Karpas-422 (cell line): Measurements from ENCODE around the gene KIF21A. TPM values are rescaled to one million over a fixed set of nuclear protein-coding genes. Genes with fewer than 3 reads are reported as not detected.

Experiments used
- DNase-seq: peaks from one replicate; pipeline ENCODE4 v3.0.0-alpha.2; 2015
- H2AFZ ChIP-seq: fragments of 200-600 bp; sonication (generic); 2 replicates; pipeline ENCODE4 v1.6.1; 2014; ENCODE audit warnings: antibody characterized with exemption, low read length, mixed read lengths
- H3K27ac ChIP-seq: fragments of 200-600 bp; sonication (generic); 2 replicates; pipeline ENCODE4 v1.5.1; 2014; ENCODE audit warnings: mild to moderate bottlenecking, low read length, moderate library complexity
- H3K27me3 ChIP-seq: fragments of 200-600 bp; sonication (generic); 2 replicates; pipeline ENCODE4 v1.6.1; 2014; ENCODE audit warnings: low read length, mixed read lengths
- H3K36me3 ChIP-seq: fragments of 200-600 bp; sonication (generic); 2 replicates; pipeline ENCODE4 v1.6.1; 2014; ENCODE audit warnings: low read length, mixed read lengths; ENCODE audit not compliant: insufficient read depth
- H3K4me1 ChIP-seq: fragments of 200-600 bp; sonication (generic); 2 replicates; pipeline ENCODE4 v1.6.1; 2014; ENCODE audit warnings: mild to moderate bottlenecking, low read length, mixed read lengths
- H3K4me2 ChIP-seq: fragments of 200-600 bp; sonication (generic); 2 replicates; pipeline ENCODE4 v1.6.1; 2014; ENCODE audit warnings: low read length, low read depth, mild to moderate bottlenecking; ENCODE audit not compliant: poor library complexity, severe bottlenecking
- H3K4me3 ChIP-seq: fragments of 200-600 bp; sonication (generic); 2 replicates; pipeline ENCODE4 v1.5.1; 2014; ENCODE audit warnings: mild to moderate bottlenecking, antibody characterized with exemption, low read length, mixed read lengths
- H3K79me2 ChIP-seq: fragments of 200-600 bp; sonication (generic); 2 replicates; pipeline ENCODE4 v1.6.1; 2014; ENCODE audit warnings: mild to moderate bottlenecking, low read length, mixed read lengths
- H3K9ac ChIP-seq: fragments of 200-600 bp; sonication (generic); 2 replicates; pipeline ENCODE4 v1.6.0; 2014; ENCODE audit warnings: low read length
- H3K9me2 ChIP-seq: fragments of 200-600 bp; sonication (generic), shearing (Covaris generic); replicated peaks from 2 replicates; pipeline ENCODE4 v1.6.0; 2014; ENCODE audit warnings: mild to moderate bottlenecking, low read length, moderate library complexity; ENCODE audit not compliant: insufficient read depth
- H3K9me3 ChIP-seq: fragments of 300-700, 200-600 bp; sonication (generic); 2 replicates; pipeline ENCODE4 v1.6.1; 2014; ENCODE audit warnings: low read length, mixed read lengths
- H4K20me1 ChIP-seq: fragments of 200-600 bp; sonication (generic); 2 replicates; pipeline ENCODE4 v1.6.1; 2014; ENCODE audit warnings: mild to moderate bottlenecking, antibody characterized with exemption, low read length, low read depth; ENCODE audit not compliant: insufficient read depth
- total RNA-seq: library from RNA; depleted of rRNA; stranded (reverse); fragments of >200 nt; shearing (Covaris generic); gene quantifications from 2 replicates; pipeline ENCODE4 v1.2.3, GENCODE V29; 2014; ENCODE audit warnings: low replicate concordance

The KIF21A gene
- total RNA-seq, 1 experiment from 2014 or later = 0.82 TPM

DNA sequence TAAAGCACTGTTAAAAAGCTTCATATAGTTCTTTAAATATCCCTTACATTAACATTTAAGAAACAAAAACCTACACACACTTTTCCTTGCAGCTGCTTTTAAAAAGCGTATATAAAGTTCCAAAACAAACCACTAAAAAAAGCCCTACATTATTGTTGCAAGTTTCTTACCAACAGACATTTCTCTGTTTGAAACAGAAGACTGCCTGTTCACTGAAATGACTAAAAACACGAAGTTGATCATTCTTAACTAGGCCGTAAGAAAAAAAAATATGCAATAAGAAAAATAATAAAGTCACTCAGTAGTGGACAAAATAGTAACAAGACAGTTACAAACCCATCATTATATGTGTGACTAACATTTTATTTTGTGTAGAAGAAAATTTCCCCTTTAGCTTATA, 37.3 kb downstream of the KIF21A start:
- H3K4me3 ChIP-seq = no peak overlapping the region
- no peak overlapping the region for H3K27ac ChIP-seq
- no peaks in the 10 kb centered on the region for H3K9me2 ChIP-seq
- no peak overlapping the region for H3K9ac ChIP-seq
- no peaks in the 10 kb centered on the region for H3K27me3 ChIP-seq
- H3K79me2 ChIP-seq = no peaks in the 10 kb centered on the region
- no peaks in the 10 kb centered on the region for H3K36me3 ChIP-seq
- no peak overlapping the region for H3K4me2 ChIP-seq
- no peaks in the 10 kb centered on the region for H3K9me3 ChIP-seq
- DNase-seq = no peak
- H2AFZ ChIP-seq = no peak overlapping the region
- H4K20me1 ChIP-seq = no peaks in the 10 kb centered on the region
- no peaks in the 10 kb centered on the region for H3K4me1 ChIP-seq

DNA sequence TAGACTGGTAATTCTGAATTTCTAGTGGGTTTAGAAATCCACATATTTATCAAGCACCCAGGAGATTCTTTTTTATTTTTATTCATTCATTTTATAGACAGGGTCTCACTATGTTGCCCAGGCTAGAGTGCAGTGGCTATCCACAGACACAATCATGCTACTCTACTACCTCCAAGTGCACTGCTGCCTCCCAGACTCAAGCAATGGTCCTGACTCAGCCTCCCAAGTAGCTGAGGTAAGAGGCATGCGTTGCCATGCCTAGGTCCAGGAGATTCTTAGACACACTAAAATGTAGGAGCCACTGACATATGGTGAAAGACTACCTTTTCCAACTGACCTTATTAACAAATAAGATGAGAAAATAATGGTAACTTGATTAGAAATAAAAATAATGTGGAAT, 38.9 kb downstream of the KIF21A start:
- Histone ChIP-seq H3K27me3 (no peaks in the 10 kb centered on the region), H3K27ac (no peak overlapping the region), H3K9ac (no peak overlapping the region), H3K9me3 (no peaks in the 10 kb centered on the region; the same call in 1 of the 2 replicates), H3K36me3 (no peaks in the 10 kb centered on the region), H3K4me1 (no peaks in the 10 kb centered on the region), H3K79me2 (no peaks in the 10 kb centered on the region), H3K4me2 (no peak overlapping the region), H3K4me3 (no peak overlapping the region), H2AFZ (no peak overlapping the region), H4K20me1 (no peaks in the 10 kb centered on the region), H3K9me2 (no peaks in the 10 kb centered on the region)
- DNase-seq = no peak

DNA sequence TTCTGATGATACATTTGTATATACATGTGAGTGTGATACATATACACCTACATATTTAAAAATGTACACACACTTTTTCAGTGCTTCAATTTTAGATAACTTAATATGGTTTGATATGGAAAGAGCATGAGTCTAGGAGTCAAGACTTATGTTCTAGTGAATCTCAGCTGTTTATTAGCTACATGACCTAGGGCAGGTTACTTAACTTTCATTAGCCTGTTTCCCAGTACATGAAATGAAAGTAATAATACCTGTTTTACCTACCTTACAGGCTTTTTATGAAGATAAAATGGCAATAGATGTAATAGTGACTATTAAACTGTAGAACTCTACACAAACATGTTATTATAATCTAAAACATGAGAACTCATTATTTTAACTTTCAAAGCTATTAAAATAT, 39.5 kb downstream of the KIF21A start:
- Histone ChIP-seq H3K4me1 (no peaks in the 10 kb centered on the region), H3K9me2 (no peaks in the 10 kb centered on the region), H2AFZ (no peak overlapping the region), H3K36me3 (no peaks in the 10 kb centered on the region), H3K27me3 (no peaks in the 10 kb centered on the region), H3K9ac (no peak overlapping the region), H3K27ac (no peak overlapping the region), H3K79me2 (no peaks in the 10 kb centered on the region), H3K4me2 (no peak overlapping the region), H4K20me1 (no peaks in the 10 kb centered on the region), H3K9me3 (no peaks in the 10 kb centered on the region; the same call in 1 of the 2 replicates), H3K4me3 (no peak overlapping the region)
- no peak for DNase-seq

DNA sequence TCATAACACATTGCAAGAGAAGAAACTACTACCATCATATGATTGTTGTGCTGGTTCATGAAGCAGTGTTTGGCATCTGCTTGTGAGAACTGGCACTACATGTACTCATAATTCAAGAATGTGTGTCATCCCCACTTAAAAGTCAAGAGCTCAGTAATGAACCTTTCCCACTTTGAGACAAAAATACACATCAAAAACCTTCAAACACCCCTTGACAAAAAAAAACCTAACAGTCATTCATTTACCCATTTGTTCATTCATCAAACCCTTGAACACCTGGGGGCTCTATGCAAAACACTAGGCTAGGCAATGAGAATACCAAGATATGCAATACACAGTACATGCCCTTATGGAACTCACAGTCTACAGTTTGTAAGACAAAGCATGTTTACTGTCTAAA, 40.0 kb downstream of the KIF21A start:
- no peak for DNase-seq
- H3K27ac ChIP-seq = no peak overlapping the region
- no peaks in the 10 kb centered on the region for H3K36me3 ChIP-seq
- no peaks in the 10 kb centered on the region for H3K79me2 ChIP-seq
- no peaks in the 10 kb centered on the region for H3K27me3 ChIP-seq
- no peaks in the 10 kb centered on the region; the same call in 1 of the 2 replicates for H3K9me3 ChIP-seq
- no peak overlapping the region for H3K9ac ChIP-seq
- H4K20me1 ChIP-seq = no peaks in the 10 kb centered on the region
- no peaks in the 10 kb centered on the region for H3K9me2 ChIP-seq
- H3K4me1 ChIP-seq = no peaks in the 10 kb centered on the region
- H3K4me3 ChIP-seq = no peak overlapping the region
- no peak overlapping the region for H3K4me2 ChIP-seq
- no peak overlapping the region for H2AFZ ChIP-seq

DNA sequence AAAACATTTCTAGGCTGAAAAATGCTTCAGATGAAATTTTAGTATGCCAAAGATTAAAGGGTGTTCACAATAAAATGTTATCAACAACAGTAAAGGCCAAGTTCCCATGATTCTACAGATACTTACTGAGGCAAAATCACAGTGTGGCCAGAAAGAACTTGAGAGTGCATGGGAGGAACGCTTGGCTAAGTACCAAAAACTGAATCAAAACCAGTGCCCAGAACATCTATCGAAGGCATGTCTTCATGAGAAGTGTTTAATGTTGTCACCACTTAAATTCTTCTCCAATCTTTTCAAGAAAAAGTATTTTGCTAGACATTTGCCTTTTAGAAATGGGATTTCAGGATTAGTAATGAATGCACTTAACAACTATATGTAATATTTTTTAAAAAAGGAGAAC, 41.5 kb downstream of the KIF21A start:
- no peaks in the 10 kb centered on the region for H3K36me3 ChIP-seq
- no peak overlapping the region for H3K4me3 ChIP-seq
- H3K4me1 ChIP-seq = no peaks in the 10 kb centered on the region
- H3K9me2 ChIP-seq = no peaks in the 10 kb centered on the region; the same call in 1 of the 2 replicates
- H3K4me2 ChIP-seq = no peak overlapping the region
- no peaks in the 10 kb centered on the region; the same call in 1 of the 2 replicates for H3K9me3 ChIP-seq
- no peak for DNase-seq
- H2AFZ ChIP-seq = no peak overlapping the region
- no peak overlapping the region for H3K9ac ChIP-seq
- H3K27me3 ChIP-seq = no peaks in the 10 kb centered on the region
- H3K79me2 ChIP-seq = no peaks in the 10 kb centered on the region
- H4K20me1 ChIP-seq = no peaks in the 10 kb centered on the region
- H3K27ac ChIP-seq = no peak overlapping the region

DNA sequence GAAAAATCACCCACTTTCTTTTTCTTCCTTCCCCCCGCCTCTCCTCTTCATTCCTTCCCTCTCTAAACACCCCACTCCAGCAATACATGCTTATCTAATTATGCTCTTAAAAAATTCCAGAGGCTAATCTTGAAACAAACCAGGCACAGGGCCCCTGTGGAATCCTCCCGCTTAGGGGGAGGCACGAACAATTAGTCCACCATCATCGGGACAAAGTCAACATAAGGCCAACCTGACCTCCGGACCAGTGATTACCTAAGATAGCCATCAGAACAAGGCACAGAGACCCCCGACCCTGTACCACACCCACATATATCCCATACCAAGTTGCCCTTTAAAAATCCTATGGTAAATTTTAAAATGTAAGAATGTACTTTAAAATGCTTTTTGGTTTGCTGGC, 47.1 kb downstream of the KIF21A start:
- no peak overlapping the region for H3K4me3 ChIP-seq
- H3K9me2 ChIP-seq = no peaks in the 10 kb centered on the region; the same call in 1 of the 2 replicates
- no peaks in the 10 kb centered on the region for H4K20me1 ChIP-seq
- no peaks in the 10 kb centered on the region for H3K27me3 ChIP-seq
- H3K79me2 ChIP-seq = no peaks in the 10 kb centered on the region
- no peak overlapping the region for H3K9ac ChIP-seq
- DNase-seq = no peak
- H3K36me3 ChIP-seq = no peaks in the 10 kb centered on the region
- H3K4me2 ChIP-seq = no peak overlapping the region
- no peaks in the 10 kb centered on the region for H3K4me1 ChIP-seq
- H2AFZ ChIP-seq = no peak overlapping the region
- H3K27ac ChIP-seq = no peak overlapping the region
- H3K9me3 ChIP-seq = no peaks in the 10 kb centered on the region; the same call in 1 of the 2 replicates

DNA sequence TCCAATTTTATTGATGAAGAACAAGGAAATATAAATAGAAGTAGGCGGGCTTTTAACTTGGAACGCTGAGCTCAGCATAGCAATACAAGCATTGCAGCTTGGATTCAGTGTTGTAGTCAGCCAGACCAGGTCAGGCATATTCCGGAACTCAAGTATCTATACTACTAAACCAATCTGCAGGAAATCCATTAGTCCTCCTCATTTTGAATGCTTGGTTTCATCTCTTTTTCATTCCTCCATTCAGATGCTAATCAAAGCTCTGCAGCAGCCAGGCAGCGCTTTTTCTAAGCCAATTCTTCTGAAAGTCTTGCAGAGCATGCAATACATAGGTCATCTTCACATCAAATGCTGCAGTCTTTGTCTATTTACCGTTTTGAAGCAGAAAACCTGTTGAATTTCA, 49.0 kb downstream of the KIF21A start:
- H3K4me1 ChIP-seq = no peaks in the 10 kb centered on the region
- no peak overlapping the region for H3K4me2 ChIP-seq
- no peak overlapping the region for H3K27ac ChIP-seq

DNA sequence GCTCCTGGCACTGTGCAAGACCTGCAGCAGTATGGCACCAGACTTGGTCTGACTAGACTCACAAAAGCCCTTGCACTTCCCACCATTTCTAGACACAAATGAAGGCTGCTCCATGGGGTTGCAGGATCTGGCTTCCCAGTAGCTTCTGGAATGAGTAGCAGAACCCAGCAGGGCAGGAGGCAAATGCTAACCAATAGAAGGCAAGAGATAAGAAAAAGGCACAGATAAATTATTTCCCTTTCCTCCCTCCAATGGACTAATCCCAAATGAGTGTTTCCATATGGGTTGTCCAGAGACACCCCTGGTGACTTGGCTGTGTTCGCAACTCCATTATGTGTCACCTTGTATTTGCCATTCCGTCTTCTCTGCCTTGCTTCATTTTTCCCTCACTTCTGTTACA, 49.7 kb downstream of the KIF21A start:
- H3K79me2 ChIP-seq = no peaks in the 10 kb centered on the region
- H3K27ac ChIP-seq = no peak overlapping the region
- DNase-seq = no peak
- no peaks in the 10 kb centered on the region for H4K20me1 ChIP-seq
- no peak overlapping the region for H3K9ac ChIP-seq
- H3K4me3 ChIP-seq = no peak overlapping the region
- no peaks in the 10 kb centered on the region for H3K36me3 ChIP-seq
- H3K4me2 ChIP-seq = no peak overlapping the region
- H3K9me3 ChIP-seq = no peaks in the 10 kb centered on the region; the same call in 1 of the 2 replicates
- H3K27me3 ChIP-seq = no peaks in the 10 kb centered on the region
- no peak overlapping the region for H2AFZ ChIP-seq
- H3K9me2 ChIP-seq = no peaks in the 10 kb centered on the region; the same call in 1 of the 2 replicates
- H3K4me1 ChIP-seq = no peaks in the 10 kb centered on the region

More for the DNA sequence above, 49.0 kb downstream of the KIF21A start:
- Histone ChIP-seq H3K27me3 (no peaks in the 10 kb centered on the region), H3K36me3 (no peaks in the 10 kb centered on the region), H3K9me2 (no peaks in the 10 kb centered on the region; the same call in 1 of the 2 replicates), H3K4me3 (no peak overlapping the region), H2AFZ (no peak overlapping the region), H3K9ac (no peak overlapping the region), H3K9me3 (no peaks in the 10 kb centered on the region; the same call in 1 of the 2 replicates), H3K79me2 (no peaks in the 10 kb centered on the region), H4K20me1 (no peaks in the 10 kb centered on the region)
- DNase-seq = no peak
